ENCODE measurements around the gene RFTN2. TPM values are rescaled to one million over a fixed set of nuclear protein-coding genes. Genes with fewer than 3 reads are reported as not detected.

RFTN2 gene
- total RNA-seq, 6 experiments from 2014 or later = 0.05 to 0.45 (median 0.13) TPM; not detected in 1

DNA sequence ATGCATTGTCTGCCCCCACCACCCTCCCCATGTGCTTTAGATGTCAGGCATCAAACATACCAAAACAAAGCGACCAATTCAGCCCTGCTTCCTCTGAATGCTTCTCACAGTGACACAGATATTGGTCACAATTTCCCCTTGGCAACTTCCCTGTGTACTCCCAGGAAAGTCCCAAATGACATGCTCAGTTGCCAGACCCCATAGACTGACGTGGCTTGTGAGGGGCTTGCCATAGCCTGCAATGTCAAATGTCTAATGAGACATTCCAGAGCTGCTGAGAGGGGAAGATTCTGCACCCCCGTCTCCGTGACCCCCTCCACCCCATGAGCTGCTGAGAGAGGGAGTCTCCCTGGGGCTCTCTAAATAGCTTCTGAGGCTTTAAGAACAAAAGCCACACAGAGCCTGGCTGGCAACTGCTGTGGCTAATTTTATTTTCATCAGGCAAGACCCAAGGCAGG is 47.3 kb downstream of the RFTN2 start:
- no peak for DNase-seq
- Mint-ChIP-seq H3K4me1 (ENCODE audit: low read depth) (no peaks in the 10 kb centered on the region), H3K9me3 (no peaks in the 10 kb centered on the region), H3K36me3 (ENCODE audit: low read depth) (no peaks in the 10 kb centered on the region), H3K27me3 (ENCODE audit: insufficient read depth) (peaks cover 3% of the 10 kb centered on the region), H3K4me3 (no peak overlapping the region), H3K27ac (no peak overlapping the region)
- TF ChIP-seq CTCF (IDR thresholded peaks at IDR 0.05) = no peak

GRCh38 chr2:197626965-197627625 is 48.3 kb downstream of the RFTN2 start:
- H3K36me3 Mint-ChIP-seq (ENCODE audit: low read depth) = no peaks in the 10 kb centered on the region
- no peaks in the 10 kb centered on the region for H3K9me3 Mint-ChIP-seq
- no peak for TF ChIP-seq CTCF (IDR thresholded peaks at IDR 0.05)
- no peak for DNase-seq
- H3K27me3 Mint-ChIP-seq (ENCODE audit: insufficient read depth) = peaks cover 3% of the 10 kb centered on the region
- no peak overlapping the region for H3K27ac Mint-ChIP-seq
- H3K4me1 Mint-ChIP-seq (ENCODE audit: low read depth) = no peaks in the 10 kb centered on the region
- no peak overlapping the region for H3K4me3 Mint-ChIP-seq

DNA sequence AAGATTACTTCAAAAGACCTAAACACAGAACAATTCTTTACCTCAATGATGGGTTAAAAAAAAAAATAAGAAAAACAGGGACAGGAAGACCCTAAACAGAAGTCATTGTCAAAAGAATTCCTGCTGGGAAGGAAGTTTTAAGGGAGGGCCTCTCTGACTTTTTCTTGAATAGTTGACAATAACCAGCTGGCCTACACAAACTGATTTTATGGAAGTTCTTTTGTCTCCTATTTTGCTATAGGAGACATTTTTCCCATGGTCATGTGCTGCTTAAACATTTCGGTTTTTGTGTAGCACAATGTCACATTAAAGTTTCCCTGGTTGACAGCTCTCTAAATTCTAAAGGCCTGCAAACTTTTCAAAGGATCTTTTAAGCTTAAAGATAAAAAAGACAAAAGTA is 55.3 kb downstream of the RFTN2 start:
- Mint-ChIP-seq H3K4me3 (no peak overlapping the region), H3K36me3 (ENCODE audit: low read depth) (no peaks in the 10 kb centered on the region), H3K27me3 (ENCODE audit: insufficient read depth) (peaks cover 1% of the 10 kb centered on the region; the same call in 1 of the 2 replicates), H3K4me1 (ENCODE audit: low read depth) (no peaks in the 10 kb centered on the region), H3K27ac (no peak overlapping the region), H3K9me3 (no peaks in the 10 kb centered on the region)
- DNase-seq = no peak
- TF ChIP-seq CTCF (IDR thresholded peaks at IDR 0.05) = no peak

DNA sequence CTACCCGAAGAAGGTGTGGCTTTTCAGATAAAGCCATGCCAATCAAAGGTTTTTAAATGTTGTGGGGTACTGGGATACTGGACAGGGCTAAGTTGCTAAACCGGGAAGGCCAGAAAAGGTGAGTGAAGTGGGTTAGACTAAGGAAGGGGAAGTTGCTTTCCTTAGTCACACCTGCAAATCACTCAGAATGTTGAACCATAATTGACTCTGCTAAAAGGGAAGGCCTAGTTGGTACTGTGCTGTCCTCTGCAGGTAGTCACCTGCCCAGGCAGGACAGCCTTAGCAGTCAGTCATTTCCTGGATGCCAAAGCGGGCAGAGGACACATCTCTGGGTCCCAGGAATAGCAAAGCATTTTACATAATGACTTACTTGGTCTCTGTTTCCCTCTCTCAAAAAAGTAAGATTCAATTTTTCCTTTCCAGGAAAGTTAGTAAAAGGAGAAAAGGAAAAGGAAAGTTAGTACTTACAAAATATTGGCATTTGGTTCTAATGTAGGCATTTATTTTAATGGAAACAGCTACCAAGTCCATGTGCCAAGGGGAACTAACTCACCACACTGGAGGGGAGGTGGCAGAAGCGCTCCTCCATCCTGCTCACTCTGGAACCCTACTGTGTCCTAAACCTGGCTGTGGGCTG is 60.3 kb downstream of the RFTN2 start:
- TF ChIP-seq CTCF (IDR thresholded peaks at IDR 0.05) = no peak
- Mint-ChIP-seq H3K4me1 (ENCODE audit: low read depth) (no peaks in the 10 kb centered on the region), H3K27ac (no peak overlapping the region), H3K27me3 (ENCODE audit: insufficient read depth) (peaks cover 1% of the 10 kb centered on the region; the same call in 1 of the 2 replicates), H3K9me3 (no peaks in the 10 kb centered on the region), H3K4me3 (no peak overlapping the region), H3K36me3 (ENCODE audit: low read depth) (no peaks in the 10 kb centered on the region)
- no peak for DNase-seq

DNA sequence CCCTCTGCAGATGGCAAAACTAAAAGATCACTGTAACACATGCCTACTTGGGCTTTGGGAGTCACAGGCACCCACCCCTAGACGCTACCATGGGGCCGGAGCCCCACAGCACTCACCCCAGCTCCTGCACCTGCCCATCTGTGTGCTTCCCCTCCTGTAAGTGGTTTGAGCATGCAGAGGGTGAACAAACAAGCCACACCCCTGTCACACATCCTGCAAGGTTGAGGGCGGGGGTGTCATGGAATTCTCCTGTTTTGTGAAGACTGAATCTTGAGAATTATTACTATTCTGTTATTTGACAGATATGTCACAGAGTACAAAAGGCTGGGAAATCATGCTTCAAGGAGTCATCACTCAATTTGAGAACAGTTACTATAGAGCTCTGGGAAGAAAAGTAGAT is 60.9 kb downstream of the RFTN2 start:
- Mint-ChIP-seq H3K27ac (no peak overlapping the region), H3K27me3 (ENCODE audit: insufficient read depth) (peaks cover 1% of the 10 kb centered on the region; the same call in 1 of the 2 replicates), H3K36me3 (ENCODE audit: low read depth) (no peaks in the 10 kb centered on the region), H3K9me3 (no peaks in the 10 kb centered on the region), H3K4me3 (no peak overlapping the region), H3K4me1 (ENCODE audit: low read depth) (no peaks in the 10 kb centered on the region)
- no peak for TF ChIP-seq CTCF (IDR thresholded peaks at IDR 0.05)
- DNase-seq = no peak

Measured in HFFc6 (cell line).